Measurements from ENCODE around the gene ORMDL2.
A peak's percentile ranks its signal among the peaks of the same experiment; 100 is the strongest.

DNA sequence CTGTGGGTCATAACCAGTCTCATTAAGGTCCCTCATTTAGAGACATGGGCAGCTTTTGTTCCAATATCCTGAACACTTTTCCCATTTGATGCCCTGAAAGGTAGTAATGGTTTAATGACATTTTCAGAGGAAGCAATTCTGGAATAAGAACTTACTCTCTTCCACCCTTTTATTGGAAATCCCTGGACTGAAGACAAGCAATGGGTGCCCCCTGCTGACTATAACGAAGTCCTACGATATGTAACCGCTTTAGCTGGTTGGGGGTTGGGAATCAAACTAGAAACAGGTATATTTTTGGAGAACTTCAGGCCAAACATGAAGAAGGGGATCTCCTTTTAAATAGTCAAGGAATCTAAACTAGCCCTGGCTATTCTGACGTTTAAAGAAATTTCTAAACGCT lies 20.8 kb upstream of the ORMDL2 start:
- no peak for TF ChIP-seq POLR2A (IDR thresholded peaks at IDR 0.05)
- TF ChIP-seq, protein P1, sequence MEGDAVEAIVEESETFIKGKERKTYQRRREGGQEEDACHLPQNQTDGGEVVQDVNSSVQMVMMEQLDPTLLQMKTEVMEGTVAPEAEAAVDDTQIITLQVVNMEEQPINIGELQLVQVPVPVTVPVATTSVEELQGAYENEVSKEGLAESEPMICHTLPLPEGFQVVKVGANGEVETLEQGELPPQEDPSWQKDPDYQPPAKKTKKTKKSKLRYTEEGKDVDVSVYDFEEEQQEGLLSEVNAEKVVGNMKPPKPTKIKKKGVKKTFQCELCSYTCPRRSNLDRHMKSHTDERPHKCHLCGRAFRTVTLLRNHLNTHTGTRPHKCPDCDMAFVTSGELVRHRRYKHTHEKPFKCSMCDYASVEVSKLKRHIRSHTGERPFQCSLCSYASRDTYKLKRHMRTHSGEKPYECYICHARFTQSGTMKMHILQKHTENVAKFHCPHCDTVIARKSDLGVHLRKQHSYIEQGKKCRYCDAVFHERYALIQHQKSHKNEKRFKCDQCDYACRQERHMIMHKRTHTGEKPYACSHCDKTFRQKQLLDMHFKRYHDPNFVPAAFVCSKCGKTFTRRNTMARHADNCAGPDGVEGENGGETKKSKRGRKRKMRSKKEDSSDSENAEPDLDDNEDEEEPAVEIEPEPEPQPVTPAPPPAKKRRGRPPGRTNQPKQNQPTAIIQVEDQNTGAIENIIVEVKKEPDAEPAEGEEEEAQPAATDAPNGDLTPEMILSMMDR (IDR thresholded peaks at IDR 0.05), result peak in 11 of 12 donors; percentile 29 to 65 (median 47)

Data from heart left ventricle (tissue), 13 donors.